ENCODE data around the gene CELA3B.
"Not testable (repeated sequence)": the region's sequence is repeated elsewhere in the genome, so short reads cannot be mapped to it uniquely, and the experiment has no call there.

The CELA3B gene

GRCh38 chr1:22007262-22007661 lies 30.4 kb downstream of the CELA3B start:
- DNase-seq (ENCODE audit: low read depth in 2 of 2) = not testable (repeated sequence)

- DNase-seq (ENCODE audit: low read depth in 2 of 2) = not testable (repeated sequence)
Observed at GRCh38 chr1:22009566-22009965, 32.7 kb downstream of the CELA3B start.

- DNase-seq (ENCODE audit: low read depth in 2 of 2) = not testable (repeated sequence)
Observed at GRCh38 chr1:22012752-22013151, 35.9 kb downstream of the CELA3B start.

DNA sequence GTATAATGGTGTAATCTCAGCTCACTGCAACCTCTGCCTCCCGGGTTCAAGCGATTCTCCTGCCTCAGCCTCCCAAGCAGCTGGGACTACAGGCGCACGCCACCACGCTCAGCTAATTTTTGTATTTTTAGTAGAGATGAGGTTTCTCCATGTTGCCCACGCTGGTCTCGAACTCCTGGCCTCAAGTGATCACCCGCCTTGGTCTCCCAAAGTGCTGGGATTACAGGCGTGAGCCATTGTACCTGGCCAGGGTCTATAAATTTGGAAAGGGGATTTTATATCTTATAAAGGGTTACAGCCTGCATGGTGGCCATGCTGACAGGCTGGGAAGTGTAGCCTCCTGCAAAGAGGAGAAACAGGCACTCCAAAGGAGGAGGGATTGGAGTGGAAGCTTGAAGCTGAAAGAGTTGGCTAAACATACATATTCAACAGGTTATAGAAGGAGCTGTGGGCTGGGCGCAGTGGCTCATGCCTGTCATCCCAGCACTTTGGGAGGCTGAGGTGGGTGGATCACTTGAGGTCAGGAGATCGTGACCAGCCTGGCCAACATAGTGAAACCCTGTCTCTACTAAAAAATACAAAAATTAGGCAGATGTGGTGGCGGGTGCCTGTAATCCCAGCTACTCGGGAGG lies 37.9 kb downstream of the CELA3B start:
- DNase-seq (ENCODE audit: low read depth in 2 of 2) = not testable (repeated sequence)

DNA sequence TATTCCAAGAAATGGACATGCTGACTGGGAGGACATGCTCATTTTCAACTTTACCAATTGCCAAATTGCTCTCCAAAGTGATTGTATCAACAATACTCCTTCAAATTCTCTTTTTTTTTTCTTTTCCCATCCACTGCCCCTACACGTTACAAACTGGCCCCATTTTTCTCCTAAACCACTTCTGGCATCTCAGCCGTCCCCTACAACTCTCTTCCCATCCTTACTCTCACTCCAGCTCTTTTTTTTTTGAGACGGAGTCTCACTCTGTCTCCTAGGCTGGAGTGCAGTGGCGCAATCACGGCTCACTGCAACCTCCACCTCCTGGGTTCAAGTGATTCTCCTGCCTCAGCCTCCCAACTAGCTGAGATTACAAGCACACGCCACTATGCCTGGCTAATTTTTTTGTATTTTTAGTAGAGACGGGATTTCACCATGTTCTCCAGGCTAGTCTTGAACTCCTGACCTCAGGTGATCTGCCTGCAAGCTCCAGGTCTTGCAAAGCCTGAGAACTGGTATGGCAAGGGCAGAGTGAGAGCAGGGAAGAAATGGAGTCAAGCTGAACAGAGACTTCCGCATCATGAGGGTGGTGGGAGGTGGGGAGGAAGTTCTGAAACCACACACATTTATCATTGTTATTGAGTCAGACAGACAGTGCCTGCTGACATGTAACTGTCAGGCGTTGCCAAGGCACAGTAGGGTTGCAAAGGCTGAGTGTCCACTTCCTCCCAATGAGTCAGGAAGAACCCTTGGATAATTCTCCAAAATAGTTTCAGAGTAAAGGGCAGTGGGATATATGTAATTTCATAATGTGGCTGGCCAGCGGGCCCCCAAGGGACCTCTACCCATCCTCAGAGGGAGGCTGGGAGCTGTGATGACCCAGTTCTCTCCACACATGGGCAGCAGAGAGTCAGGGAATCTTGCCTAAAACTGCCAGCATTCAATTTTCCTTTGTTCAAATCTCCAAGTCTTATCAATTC lies 42.0 kb downstream of the CELA3B start:
- peak in 1 of 2 donors; percentile 26 for DNase-seq (ENCODE audit: low read depth in 2 of 2)

- no peak for DNase-seq (ENCODE audit: low read depth in 2 of 2)
Observed at GRCh38 chr1:22021061-22021460, 44.2 kb downstream of the CELA3B start.

GRCh38 chr1:22024485-22025367 lies 47.9 kb downstream of the CELA3B start:
- no peak for DNase-seq (ENCODE audit: low read depth in 2 of 2)

GRCh38 chr1:22025368-22026155 lies 48.7 kb downstream of the CELA3B start:
- DNase-seq (ENCODE audit: low read depth in 2 of 2) = peak; percentile 67 to 76

GRCh38 chr1:22026924-22027289 lies 50.1 kb downstream of the CELA3B start:
- DNase-seq (ENCODE audit: low read depth in 2 of 2) = no peak

DNA sequence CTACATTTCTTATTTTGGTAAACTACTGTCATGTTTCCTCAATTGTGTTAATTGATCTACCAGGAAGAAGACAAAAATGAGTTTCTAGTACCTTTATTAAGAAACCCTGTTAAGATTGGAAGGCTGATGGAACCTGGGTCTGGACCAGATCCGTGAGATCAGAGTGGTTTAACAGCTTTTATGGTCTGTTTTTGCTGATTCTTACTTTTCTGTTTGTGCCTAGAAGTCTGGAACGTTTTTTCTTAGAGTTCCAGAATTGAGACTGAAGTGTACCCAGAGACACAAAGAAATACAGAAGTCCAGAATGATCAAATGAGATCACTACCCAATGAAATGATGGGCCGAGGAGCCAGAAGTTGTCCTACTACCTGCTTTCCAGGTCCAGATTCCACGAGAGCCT lies 53.2 kb downstream of the CELA3B start:
- no peak for DNase-seq (ENCODE audit: low read depth in 2 of 2)

DNA sequence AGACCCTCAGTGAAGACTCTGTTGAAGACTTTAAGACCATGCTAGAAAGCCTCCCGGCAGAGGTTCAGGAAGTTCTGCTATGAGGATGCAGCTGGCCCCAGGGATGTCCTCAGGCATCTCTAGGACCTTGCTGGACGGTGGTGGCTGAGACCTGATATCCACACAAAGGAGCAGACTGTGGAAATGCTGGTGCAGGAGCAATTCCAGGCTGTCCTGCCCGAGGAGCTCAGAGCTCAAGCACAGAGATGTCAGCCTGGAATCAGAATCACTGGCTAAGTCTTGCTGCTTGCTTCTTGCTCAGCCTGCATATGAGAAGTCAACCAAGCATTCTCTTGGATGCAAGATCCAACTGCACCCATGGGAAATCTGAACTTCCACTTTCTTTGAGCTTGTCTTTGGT lies 53.7 kb downstream of the CELA3B start:
- no peak for DNase-seq (ENCODE audit: low read depth in 2 of 2)

DNA sequence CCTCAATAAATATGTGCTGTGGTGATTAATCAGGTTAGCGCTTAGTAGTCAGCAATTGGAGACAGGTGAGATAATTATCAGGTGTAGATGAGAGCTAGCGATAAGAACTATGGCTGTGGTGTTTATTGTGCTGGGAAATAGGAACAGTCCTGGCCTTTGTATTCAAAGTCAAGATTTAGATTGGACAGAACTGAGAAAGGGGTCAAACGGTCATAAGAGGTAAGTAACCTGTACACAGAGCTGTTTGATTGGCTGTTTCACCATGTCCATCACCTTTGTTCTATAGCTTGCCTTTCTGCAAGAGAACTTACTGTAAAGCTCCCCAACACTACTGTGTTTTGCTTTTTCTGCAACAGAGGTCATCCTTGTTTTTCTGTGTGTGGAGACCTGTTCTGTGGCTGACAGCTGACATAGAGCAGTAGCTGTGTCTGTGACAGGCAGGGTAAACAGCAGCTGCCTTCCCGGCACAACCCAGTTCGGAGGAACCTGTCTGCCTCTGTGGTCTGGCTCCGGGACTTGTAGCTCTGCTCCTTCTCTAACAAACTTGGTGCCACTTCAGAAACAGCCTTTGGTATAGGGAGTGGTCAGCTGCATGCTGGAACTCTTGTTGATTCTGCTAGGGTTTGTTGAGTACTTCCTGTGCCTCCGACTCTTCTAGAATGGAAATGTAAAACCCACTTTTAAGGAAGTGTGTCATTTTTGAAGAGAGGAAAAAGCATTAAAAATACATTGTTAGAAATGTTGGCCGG lies 54.6 kb downstream of the CELA3B start:
- no peak for DNase-seq (ENCODE audit: low read depth in 2 of 2)

DNA sequence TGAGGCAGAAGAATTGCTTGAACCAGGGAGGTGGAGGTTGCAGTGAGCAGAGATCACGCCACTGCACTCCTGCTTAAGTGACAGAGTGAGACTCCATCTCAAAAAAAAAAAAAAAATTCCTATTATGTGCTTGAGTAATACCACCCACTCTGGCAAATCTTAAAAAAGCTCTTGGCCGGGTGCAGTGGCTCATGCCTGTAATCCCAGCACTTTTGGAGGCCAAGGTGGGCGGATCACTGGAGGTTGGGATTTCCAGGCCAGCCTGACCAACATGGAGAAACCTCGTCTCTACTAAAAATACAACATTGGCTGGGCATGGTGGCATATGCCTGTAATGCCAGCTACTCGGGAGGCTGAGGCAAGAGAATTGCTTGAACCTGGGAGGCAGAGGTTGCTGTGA lies 58.0 kb downstream of the CELA3B start:
- not testable (repeated sequence) for DNase-seq (ENCODE audit: low read depth in 2 of 2)

DNA sequence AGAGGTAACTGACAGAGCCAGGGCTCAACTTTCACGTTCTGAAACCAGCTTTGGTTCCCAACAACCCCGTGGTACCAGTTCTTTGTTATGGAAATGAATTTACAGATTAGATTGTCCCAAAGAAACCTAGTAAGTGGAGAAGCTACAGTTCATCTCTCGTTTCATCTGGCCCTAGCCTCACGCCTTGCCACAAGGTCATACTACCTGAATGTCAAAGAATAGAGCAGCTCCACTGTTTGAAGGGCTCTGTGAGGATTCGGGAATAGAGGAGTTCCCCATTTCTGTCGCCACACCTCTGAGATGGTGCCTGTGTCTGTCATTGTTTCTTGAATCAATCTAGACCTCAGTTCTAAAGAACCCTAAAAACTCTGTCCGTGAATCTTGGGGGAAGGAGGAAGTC lies 60.7 kb downstream of the CELA3B start:
- no peak for DNase-seq (ENCODE audit: low read depth in 2 of 2)

- DNase-seq (ENCODE audit: low read depth in 2 of 2) = no peak
Observed at GRCh38 chr1:22038036-22038435, 61.2 kb downstream of the CELA3B start.
